ENCODE results near the gene SRRM3.
A peak's percentile ranks its signal among the peaks of the same experiment; 100 is the strongest.

Gene SRRM3

DNA sequence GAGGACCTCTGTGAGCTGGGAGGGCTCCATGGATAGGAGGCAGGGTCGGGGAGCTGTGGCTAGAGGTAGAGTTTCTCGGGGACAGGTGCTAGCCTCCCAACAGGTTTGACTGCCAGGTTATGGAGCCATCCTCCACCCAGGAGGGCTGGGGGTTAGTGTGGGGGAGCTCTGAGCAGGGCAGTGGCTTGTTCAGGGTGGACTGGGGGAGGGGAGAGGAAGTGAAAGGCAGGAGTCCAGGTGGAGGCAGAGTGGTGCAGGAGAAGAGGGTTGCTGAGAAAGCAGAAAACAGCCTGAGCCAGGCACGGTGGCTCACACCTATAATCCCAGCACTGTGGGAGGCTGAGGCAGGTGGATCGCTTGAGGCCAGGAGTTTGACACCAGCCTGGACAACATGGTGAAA is 60.2 kb downstream of the SRRM3 start:
- peaks cover 14% of the 10 kb centered on the region for H3K4me1 Mint-ChIP-seq
- no peak for DNase-seq
- no peak overlapping the region for H3K4me3 Mint-ChIP-seq
- TF ChIP-seq, protein P1, sequence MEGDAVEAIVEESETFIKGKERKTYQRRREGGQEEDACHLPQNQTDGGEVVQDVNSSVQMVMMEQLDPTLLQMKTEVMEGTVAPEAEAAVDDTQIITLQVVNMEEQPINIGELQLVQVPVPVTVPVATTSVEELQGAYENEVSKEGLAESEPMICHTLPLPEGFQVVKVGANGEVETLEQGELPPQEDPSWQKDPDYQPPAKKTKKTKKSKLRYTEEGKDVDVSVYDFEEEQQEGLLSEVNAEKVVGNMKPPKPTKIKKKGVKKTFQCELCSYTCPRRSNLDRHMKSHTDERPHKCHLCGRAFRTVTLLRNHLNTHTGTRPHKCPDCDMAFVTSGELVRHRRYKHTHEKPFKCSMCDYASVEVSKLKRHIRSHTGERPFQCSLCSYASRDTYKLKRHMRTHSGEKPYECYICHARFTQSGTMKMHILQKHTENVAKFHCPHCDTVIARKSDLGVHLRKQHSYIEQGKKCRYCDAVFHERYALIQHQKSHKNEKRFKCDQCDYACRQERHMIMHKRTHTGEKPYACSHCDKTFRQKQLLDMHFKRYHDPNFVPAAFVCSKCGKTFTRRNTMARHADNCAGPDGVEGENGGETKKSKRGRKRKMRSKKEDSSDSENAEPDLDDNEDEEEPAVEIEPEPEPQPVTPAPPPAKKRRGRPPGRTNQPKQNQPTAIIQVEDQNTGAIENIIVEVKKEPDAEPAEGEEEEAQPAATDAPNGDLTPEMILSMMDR (IDR thresholded peaks at IDR 0.05) = no peak
- H3K27me3 Mint-ChIP-seq (ENCODE audit: low read depth, poor library complexity) = peaks cover 28% of the 10 kb centered on the region
- no peaks in the 10 kb centered on the region for H3K36me3 Mint-ChIP-seq (ENCODE audit: low read depth)
- no peaks in the 10 kb centered on the region for H3K9me3 Mint-ChIP-seq
- no peak overlapping the region for H3K27ac Mint-ChIP-seq

DNA sequence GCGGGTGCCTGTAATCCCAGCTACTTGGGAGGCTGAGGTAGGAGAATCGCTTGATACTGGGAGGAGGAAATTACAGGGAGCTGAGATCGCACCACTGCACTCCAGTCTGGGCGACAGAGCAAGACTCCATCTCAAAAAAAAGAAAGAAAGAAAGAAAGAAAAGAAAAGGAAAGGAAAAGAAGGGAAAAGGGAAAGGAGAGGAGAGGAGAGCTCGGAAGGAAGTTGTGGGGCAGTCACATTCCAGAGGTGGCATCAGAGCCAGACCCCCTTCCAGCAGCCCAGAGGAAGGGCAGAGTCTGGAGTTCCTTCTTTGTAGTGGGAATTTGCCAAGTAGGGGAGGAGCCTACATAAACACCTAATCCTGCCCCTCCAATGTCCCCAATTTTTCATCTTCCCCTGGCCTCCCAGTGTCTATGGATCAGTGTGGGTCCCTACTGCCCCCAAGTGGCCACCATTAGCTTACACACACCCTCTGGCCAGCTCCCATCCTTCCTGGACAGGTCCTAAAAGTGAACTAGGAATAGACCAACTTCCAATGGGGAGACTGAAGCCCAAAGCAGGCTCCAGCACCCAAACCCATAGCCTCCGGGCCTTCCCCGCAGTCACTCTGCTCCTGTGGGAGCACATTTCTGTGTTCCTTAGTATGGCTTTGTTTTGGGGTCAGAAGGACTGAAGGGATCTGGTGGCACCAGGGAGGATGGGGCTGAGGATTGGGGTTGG is 61.1 kb downstream of the SRRM3 start:
- no peak overlapping the region for H3K4me3 Mint-ChIP-seq
- DNase-seq = peak; percentile 76
- TF ChIP-seq, protein P1 (IDR thresholded peaks at IDR 0.05) = peak; percentile 76
- H3K36me3 Mint-ChIP-seq (ENCODE audit: low read depth) = no peaks in the 10 kb centered on the region
- no peaks in the 10 kb centered on the region for H3K9me3 Mint-ChIP-seq
- H3K4me1 Mint-ChIP-seq = peaks cover 11% of the 10 kb centered on the region
- no peak overlapping the region for H3K27ac Mint-ChIP-seq
- peaks cover 31% of the 10 kb centered on the region for H3K27me3 Mint-ChIP-seq (ENCODE audit: low read depth, poor library complexity)

DNA sequence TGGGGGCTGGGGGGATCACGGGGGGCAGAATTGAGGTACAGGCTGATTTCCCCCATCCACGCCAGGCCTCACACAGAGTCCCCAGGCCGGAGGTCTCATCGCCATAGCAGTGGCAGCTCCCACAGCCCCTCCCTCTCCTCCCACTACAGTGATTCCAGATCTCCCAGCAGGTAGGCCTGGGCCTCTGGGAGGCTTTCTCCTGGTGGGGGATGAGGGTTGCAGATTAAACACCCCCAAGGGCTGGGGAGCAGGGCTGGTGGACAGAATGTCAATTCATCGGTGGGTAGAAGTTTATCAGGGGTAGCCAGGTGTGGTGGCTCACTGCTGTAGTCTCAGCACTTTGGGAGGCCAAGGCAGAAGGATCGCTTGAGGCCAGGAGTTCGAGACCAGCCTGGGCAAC is 63.6 kb downstream of the SRRM3 start:
- TF ChIP-seq, protein P1 (IDR thresholded peaks at IDR 0.05) = no peak
- H3K27ac Mint-ChIP-seq = no peak overlapping the region
- no peaks in the 10 kb centered on the region for H3K9me3 Mint-ChIP-seq
- peaks cover 20% of the 10 kb centered on the region for H3K4me1 Mint-ChIP-seq
- H3K36me3 Mint-ChIP-seq (ENCODE audit: low read depth) = no peaks in the 10 kb centered on the region
- DNase-seq = no peak
- H3K4me3 Mint-ChIP-seq = no peak overlapping the region
- peaks cover 45% of the 10 kb centered on the region for H3K27me3 Mint-ChIP-seq (ENCODE audit: low read depth, poor library complexity)

DNA sequence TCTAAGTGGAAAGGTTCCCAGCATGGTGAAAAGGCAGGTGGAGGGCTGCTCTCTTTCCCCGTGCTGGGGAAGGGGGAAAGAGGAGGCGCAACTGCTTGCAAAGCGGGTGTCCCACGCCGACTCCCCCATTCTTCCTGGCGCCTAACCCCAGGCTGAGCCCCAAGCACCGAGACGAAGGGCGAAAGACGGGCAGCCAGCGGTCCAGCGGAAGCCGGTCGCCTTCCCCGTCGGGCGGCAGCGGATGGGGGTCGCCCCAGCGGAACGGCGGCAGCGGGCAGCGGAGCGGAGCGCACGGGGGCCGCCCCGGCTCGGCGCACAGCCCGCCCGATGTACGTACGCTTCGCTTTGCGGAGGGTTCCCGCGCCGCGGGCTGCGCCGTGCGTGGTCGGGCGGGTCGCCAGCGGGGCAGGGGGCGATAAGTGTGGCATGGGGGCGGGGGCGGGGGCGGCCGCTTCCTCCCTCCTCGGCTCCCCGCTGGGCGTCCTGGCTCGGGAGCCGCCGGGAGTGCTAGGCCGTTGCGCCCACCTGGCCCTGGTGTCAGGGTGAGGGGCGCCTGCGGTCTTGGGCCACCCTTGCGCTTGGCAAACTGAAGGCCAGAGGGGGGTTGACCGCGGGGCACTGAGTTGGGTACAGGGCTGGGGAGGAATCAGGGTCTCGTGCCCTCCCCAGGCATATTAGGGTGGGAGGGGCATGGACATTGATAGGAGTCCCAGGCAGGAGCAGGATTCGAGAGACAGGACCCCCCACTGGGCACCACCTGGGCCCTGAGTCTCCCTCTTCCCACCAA is 65.6 kb downstream of the SRRM3 start:
- peaks cover 58% of the 10 kb centered on the region for H3K27me3 Mint-ChIP-seq (ENCODE audit: low read depth, poor library complexity)
- no peaks in the 10 kb centered on the region for H3K9me3 Mint-ChIP-seq
- TF ChIP-seq, protein P1 (IDR thresholded peaks at IDR 0.05) = no peak
- H3K4me1 Mint-ChIP-seq = peaks cover 13% of the 10 kb centered on the region
- peak; percentile 71 for DNase-seq
- peak overlapping the region; percentile 67 for H3K4me3 Mint-ChIP-seq
- no peaks in the 10 kb centered on the region for H3K36me3 Mint-ChIP-seq (ENCODE audit: low read depth)
- H3K27ac Mint-ChIP-seq = no peak overlapping the region

DNA sequence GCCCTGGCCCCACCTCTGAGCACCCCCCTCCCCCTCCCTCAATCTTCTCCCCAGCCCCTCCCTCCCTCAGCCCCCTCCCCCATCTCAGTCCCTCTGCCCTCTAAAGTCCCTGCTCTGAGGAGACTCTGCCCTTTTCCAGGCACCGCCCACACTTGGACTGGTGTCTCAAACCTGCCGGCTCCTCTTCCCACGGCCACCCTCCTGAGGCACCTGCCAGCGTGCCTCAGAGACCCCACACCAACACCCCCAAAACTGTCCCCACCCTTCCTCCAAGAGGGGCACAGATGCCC is 66.1 kb downstream of the SRRM3 start:
- Mint-ChIP-seq H3K27ac (no peak overlapping the region), H3K4me1 (peaks cover 15% of the 10 kb centered on the region), H3K36me3 (ENCODE audit: low read depth) (no peaks in the 10 kb centered on the region), H3K27me3 (ENCODE audit: low read depth, poor library complexity) (peaks cover 64% of the 10 kb centered on the region), H3K9me3 (no peaks in the 10 kb centered on the region), H3K4me3 (no peak overlapping the region)
- TF ChIP-seq, protein P1 (IDR thresholded peaks at IDR 0.05) = no peak
- DNase-seq = no peak

All from nephron progenitor cell (in vitro differentiated cells).